Measurements from ENCODE around the gene PTPN14. TPM values are rescaled to one million over a fixed set of nuclear protein-coding genes. Genes with fewer than 3 reads are reported as not detected.
A peak's percentile ranks its signal among the peaks of the same experiment; 100 is the strongest.

Gene PTPN14
- total RNA-seq, 4 donors from 2014 or later, result 42.8 to 63.8 (median 50.4) TPM

- intact Hi-C loops (cut with DNase I; ENCODE audit: low total_unique reads) (no loop called here), in situ Hi-C loops (cut with MboI; ENCODE audit: low sequenced_read_pairs in 4 of 4) (loop anchor here (5.0 kb wide), 3 partner anchors 58 to 113 kb away; no protein-coding TSS in a partner anchor)
- no peaks in the 10 kb centered on the region for H3K27me3 ChIP-seq
- no peak for TF ChIP-seq CTCF (IDR thresholded peaks at IDR 0.05 in 4 of 5, conservative IDR thresholded peaks at IDR 0.05 in 1 of 5)
- no peak for TF ChIP-seq POLR2A (IDR thresholded peaks at IDR 0.05)
- no peak for DNase-seq
- no peak overlapping the region for H3K4me3 ChIP-seq
- H3K9me3 ChIP-seq, result no peaks in the 10 kb centered on the region
- ATAC-seq, result no peak
- H3K4me1 ChIP-seq, result peaks cover 0 to 3% of the 10 kb centered on the region in 2 donors
- no peak overlapping the region for H3K27ac ChIP-seq
- peaks cover 0 to 8% of the 10 kb centered on the region in 2 donors for H3K36me3 ChIP-seq
Measured at GRCh38 chr1:214324896-214325800, 226.3 kb downstream of the PTPN14 start.

GRCh38 chr1:214321705-214322453 is 229.5 kb downstream of the PTPN14 start:
- Histone ChIP-seq H3K27ac (no peak overlapping the region), H3K4me3 (no peak overlapping the region), H3K9me3 (no peaks in the 10 kb centered on the region), H3K36me3 (peaks cover 0 to 19% of the 10 kb centered on the region in 2 donors), H3K4me1 (peaks cover 13 to 14% of the 10 kb centered on the region in 2 donors), H3K27me3 (no peaks in the 10 kb centered on the region)
- ATAC-seq (no peak), DNase-seq (no peak)
- intact Hi-C loops (cut with DNase I; ENCODE audit: low total_unique reads) (no loop called here), in situ Hi-C loops (cut with MboI; ENCODE audit: low sequenced_read_pairs in 4 of 4) (loop anchor here in 1 of 4 donors (5.0 kb wide), 1 partner anchor 55 kb away; no protein-coding TSS in a partner anchor)
- TF ChIP-seq CTCF (IDR thresholded peaks at IDR 0.05 in 4 of 5, conservative IDR thresholded peaks at IDR 0.05 in 1 of 5) (no peak), POLR2A (IDR thresholded peaks at IDR 0.05) (no peak)

DNA sequence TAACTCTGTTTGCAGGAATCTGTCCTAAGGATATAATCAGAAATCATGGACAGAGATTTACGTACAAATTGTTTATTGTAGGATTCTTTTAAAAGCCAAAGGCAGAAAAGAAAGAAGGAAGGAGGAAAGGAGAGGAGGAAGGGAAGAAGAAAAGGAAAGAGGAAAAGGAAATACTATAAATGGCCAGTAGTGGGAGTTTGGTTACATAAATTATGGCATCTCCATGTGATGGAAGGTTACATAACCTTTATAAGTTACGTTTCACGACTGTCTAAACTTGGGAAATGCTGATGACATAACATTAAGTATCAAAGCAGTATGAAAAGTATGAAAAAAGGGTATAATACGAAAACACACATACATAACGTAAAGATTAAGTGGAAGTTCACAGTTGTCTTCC is 231.5 kb downstream of the PTPN14 start:
- Histone ChIP-seq H3K4me1 (peaks cover 24 to 31% of the 10 kb centered on the region in 2 donors), H3K36me3 (peaks cover 0 to 11% of the 10 kb centered on the region in 2 donors), H3K4me3 (no peak overlapping the region), H3K9me3 (no peaks in the 10 kb centered on the region), H3K27ac (no peak overlapping the region), H3K27me3 (no peaks in the 10 kb centered on the region)
- in situ Hi-C loops (cut with MboI; ENCODE audit: low sequenced_read_pairs in 4 of 4) (loop anchor here in 1 of 4 donors (5.0 kb wide), 1 partner anchor 53 kb away; no protein-coding TSS in a partner anchor), intact Hi-C loops (cut with DNase I; ENCODE audit: low total_unique reads) (loop anchor here (5.0 kb wide), 1 partner anchor 38 kb away; the partner anchor contains the start of gene SMYD2)
- no peak for DNase-seq
- no peak for ATAC-seq
- TF ChIP-seq CTCF (IDR thresholded peaks at IDR 0.05 in 4 of 5, conservative IDR thresholded peaks at IDR 0.05 in 1 of 5) (peak in 1 of 5 experiments; percentile 10), POLR2A (IDR thresholded peaks at IDR 0.05) (no peak)

DNA sequence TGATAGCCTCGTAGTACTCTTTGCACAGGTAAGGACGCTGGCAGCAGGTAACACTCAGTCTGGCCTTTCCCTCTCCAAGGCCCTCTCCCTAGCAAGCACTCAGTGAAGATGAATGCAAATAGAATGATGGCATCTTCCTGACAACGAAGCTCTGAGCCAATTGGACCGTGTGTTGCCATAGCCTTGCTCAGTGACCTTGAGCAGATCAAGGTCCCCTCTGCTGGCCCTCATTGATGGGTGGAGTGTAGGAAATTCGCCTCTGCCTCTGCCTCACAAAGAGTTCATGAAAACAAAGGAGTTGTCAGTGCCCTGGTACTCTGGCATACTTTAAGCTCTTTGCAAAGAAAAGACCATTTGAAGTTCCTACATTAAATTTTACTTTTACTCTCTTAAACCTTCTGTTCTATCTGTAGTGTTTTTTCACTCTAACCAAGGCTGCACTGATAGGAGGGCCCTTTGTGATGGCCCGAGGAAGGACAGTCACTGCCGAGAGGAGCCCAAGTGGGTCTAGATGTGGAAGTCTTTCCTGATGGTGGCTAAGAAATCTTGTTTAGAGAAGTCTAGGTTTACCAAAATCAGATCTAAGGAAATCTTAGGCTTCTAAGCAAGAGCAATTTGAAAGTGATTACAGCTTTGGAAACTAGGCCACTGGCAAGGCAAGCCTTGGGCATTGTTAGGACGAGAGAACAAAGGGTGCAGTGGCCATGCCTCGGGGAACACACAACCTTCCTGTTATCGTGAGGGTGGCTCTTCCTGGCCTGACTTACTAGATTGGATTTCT is 232.3 kb downstream of the PTPN14 start:
- Histone ChIP-seq H3K27ac (peak overlapping the region in 1 of 4 donors; percentile 23), H3K27me3 (no peaks in the 10 kb centered on the region), H3K36me3 (peaks cover 0 to 11% of the 10 kb centered on the region in 2 donors), H3K4me1 (peaks cover 24 to 31% of the 10 kb centered on the region in 2 donors), H3K9me3 (no peaks in the 10 kb centered on the region), H3K4me3 (no peak overlapping the region)
- intact Hi-C loops (cut with DNase I; ENCODE audit: low total_unique reads) (loop anchor here (5.0 kb wide), 1 partner anchor 37 kb away; the partner anchor contains the start of gene SMYD2), in situ Hi-C loops (cut with MboI; ENCODE audit: low sequenced_read_pairs in 4 of 4) (no loop called here)
- no peak for DNase-seq
- no peak for ATAC-seq
- TF ChIP-seq POLR2A (IDR thresholded peaks at IDR 0.05), result no peak
- no peak for TF ChIP-seq CTCF (IDR thresholded peaks at IDR 0.05 in 4 of 5, conservative IDR thresholded peaks at IDR 0.05 in 1 of 5)
